Activated naive CD4-positive, alpha-beta T cell treated with anti-CD3 and anti-CD28 coated beads for 36 hours (primary cell): ENCODE data around the gene TSPAN9. TPM values are rescaled to one million over a fixed set of nuclear protein-coding genes. Genes with fewer than 3 reads are reported as not detected.

Experiments
- CTCF ChIA-PET: fragments of 350-600 bp; sonication (Branson Sonifier 250); formaldehyde crosslinking; loops from one replicate; lab custom pipeline; 2021; ENCODE audit warnings: antibody characterized with exemption; lab: Charles Lee
- DNase-seq: peaks from one replicate; pipeline ENCODE4 v3.0.0-alpha.2; 2020
- H3K27ac Mint-ChIP-seq: one replicate; pipeline ENCODE4 v1.8.0; 2021; ENCODE audit warnings: mild to moderate bottlenecking, mixed read lengths
- H3K27me3 Mint-ChIP-seq: one replicate; pipeline ENCODE4 v1.8.0; 2021; ENCODE audit warnings: low read depth, mixed read lengths
- H3K36me3 Mint-ChIP-seq: one replicate; pipeline ENCODE4 v1.8.0; 2021; ENCODE audit warnings: low read depth, mixed read lengths
- H3K4me1 Mint-ChIP-seq: one replicate; pipeline ENCODE4 v1.8.0; 2021; ENCODE audit warnings: low read depth, mixed read lengths
- H3K4me3 Mint-ChIP-seq: one replicate; pipeline ENCODE4 v1.8.0; 2021; ENCODE audit warnings: mild to moderate bottlenecking, moderate library complexity, mixed read lengths
- H3K9me3 Mint-ChIP-seq: one replicate; pipeline ENCODE4 v1.8.0; 2021; ENCODE audit warnings: mixed read lengths
- intact Hi-C: fragments of 100-400 bp; cut with micrococcal nuclease; formaldehyde crosslinking; loops from one replicate; pipeline ENCODE4 v1.15.1; 2023
- total RNA-seq, 2 experiments: library from RNA; stranded (reverse); gene quantifications; one replicate each; pipeline ENCODE4 v1.2.3, GENCODE V29; 2021

Gene TSPAN9
- total RNA-seq = under 1 TPM; 0.72 to 0.91 TPM

- intact Hi-C loops = no loop called here
- CTCF ChIA-PET = interaction anchor here (1.3 kb wide), 1 partner anchor 198 kb away, joined by 5 read pairs; no protein-coding TSS in a partner anchor
- Mint-ChIP-seq H3K27me3 (peaks cover 11% of the 10 kb centered on the region), H3K9me3 (no peaks in the 10 kb centered on the region), H3K27ac (no peak within 1 kb of the TSS), H3K36me3 (no peaks in the 10 kb centered on the region), H3K4me1 (peaks cover 5% of the 10 kb centered on the region), H3K4me3 (peak within 1 kb of the TSS; percentile 77)
- peak; percentile 56 for DNase-seq
Measured at GRCh38 chr12:3076730-3077571, at the start of gene TSPAN9. TSPAN9 (plus strand) TSS chr12:3077379; CDS start chr12:3201194, 123,815 bp downstream.

- Mint-ChIP-seq H3K27ac (no peak overlapping the region), H3K36me3 (no peaks in the 10 kb centered on the region), H3K4me3 (no peak overlapping the region), H3K4me1 (no peaks in the 10 kb centered on the region), H3K9me3 (no peaks in the 10 kb centered on the region), H3K27me3 (no peaks in the 10 kb centered on the region)
- CTCF ChIA-PET = no interaction called here
- DNase-seq = no peak
- intact Hi-C loops = no loop called here
Measured at GRCh38 chr12:3028108-3028507, 49.1 kb upstream of the TSPAN9 start.

- intact Hi-C loops = no loop called here
- CTCF ChIA-PET = interaction anchor here (0.6 kb wide), 1 partner anchor 818 kb away, joined by 3 read pairs; no protein-coding TSS in a partner anchor
- H3K27me3 Mint-ChIP-seq = no peaks in the 10 kb centered on the region
- H3K36me3 Mint-ChIP-seq = no peaks in the 10 kb centered on the region
- H3K4me3 Mint-ChIP-seq = no peak overlapping the region
- no peak for DNase-seq
- H3K9me3 Mint-ChIP-seq = no peaks in the 10 kb centered on the region
- no peaks in the 10 kb centered on the region for H3K4me1 Mint-ChIP-seq
- no peak overlapping the region for H3K27ac Mint-ChIP-seq
Measured at GRCh38 chr12:3030821-3031429, 46.3 kb upstream of the TSPAN9 start.

GRCh38 chr12:3032161-3032560, 45.0 kb upstream of the TSPAN9 start:
- Mint-ChIP-seq H3K9me3 (no peaks in the 10 kb centered on the region), H3K27me3 (no peaks in the 10 kb centered on the region), H3K4me1 (no peaks in the 10 kb centered on the region), H3K4me3 (no peak overlapping the region), H3K27ac (no peak overlapping the region), H3K36me3 (no peaks in the 10 kb centered on the region)
- no peak for DNase-seq
- intact Hi-C loops = no loop called here
- CTCF ChIA-PET = no interaction called here

- Mint-ChIP-seq H3K27me3 (no peaks in the 10 kb centered on the region), H3K27ac (no peak overlapping the region), H3K4me1 (no peaks in the 10 kb centered on the region), H3K36me3 (no peaks in the 10 kb centered on the region), H3K9me3 (no peaks in the 10 kb centered on the region), H3K4me3 (no peak overlapping the region)
- intact Hi-C loops = no loop called here
- CTCF ChIA-PET = interaction anchor here (1.4 to 1.6 kb wide), 2 partner anchors 179 to 184 kb away, joined by 3 to 4 read pairs; no protein-coding TSS in a partner anchor
- DNase-seq = no peak
Measured at GRCh38 chr12:3032770-3033538, 44.2 kb upstream of the TSPAN9 start.

- Mint-ChIP-seq H3K9me3 (no peaks in the 10 kb centered on the region), H3K27me3 (no peaks in the 10 kb centered on the region), H3K27ac (no peak overlapping the region), H3K4me3 (no peak overlapping the region), H3K36me3 (no peaks in the 10 kb centered on the region), H3K4me1 (no peaks in the 10 kb centered on the region)
- intact Hi-C loops = no loop called here
- CTCF ChIA-PET = interaction anchor here (0.6 to 1.8 kb wide), 4 partner anchors 163 to 184 kb away, joined by 3 to 5 read pairs (median 4); no protein-coding TSS in a partner anchor
- DNase-seq = no peak
Measured at GRCh38 chr12:3033539-3033867, 43.7 kb upstream of the TSPAN9 start.

GRCh38 chr12:3034067-3034750, 43.0 kb upstream of the TSPAN9 start:
- Mint-ChIP-seq H3K27ac (no peak overlapping the region), H3K9me3 (no peaks in the 10 kb centered on the region), H3K4me3 (no peak overlapping the region), H3K27me3 (no peaks in the 10 kb centered on the region), H3K4me1 (no peaks in the 10 kb centered on the region), H3K36me3 (no peaks in the 10 kb centered on the region)
- intact Hi-C loops = no loop called here
- CTCF ChIA-PET = interaction anchor here (0.6 to 1.8 kb wide), 5 partner anchors 86 to 185 kb away, joined by 3 to 5 read pairs (median 4); no protein-coding TSS in a partner anchor
- peak; percentile 58 for DNase-seq

GRCh38 chr12:3035171-3035570, 42.0 kb upstream of the TSPAN9 start:
- Mint-ChIP-seq H3K4me3 (no peak overlapping the region), H3K4me1 (no peaks in the 10 kb centered on the region), H3K27me3 (no peaks in the 10 kb centered on the region), H3K36me3 (no peaks in the 10 kb centered on the region), H3K9me3 (no peaks in the 10 kb centered on the region), H3K27ac (no peak overlapping the region)
- intact Hi-C loops = no loop called here
- DNase-seq = no peak
- CTCF ChIA-PET = interaction anchor here (1.8 kb wide), 1 partner anchor 167 kb away, joined by 5 read pairs; no protein-coding TSS in a partner anchor

- Mint-ChIP-seq H3K36me3 (no peaks in the 10 kb centered on the region), H3K27me3 (no peaks in the 10 kb centered on the region), H3K4me1 (no peaks in the 10 kb centered on the region), H3K4me3 (no peak overlapping the region), H3K9me3 (no peaks in the 10 kb centered on the region), H3K27ac (no peak overlapping the region)
- DNase-seq = no peak
- CTCF ChIA-PET = no interaction called here
- intact Hi-C loops = no loop called here
Measured at GRCh38 chr12:3035815-3036702, 41.1 kb upstream of the TSPAN9 start.

- CTCF ChIA-PET = no interaction called here
- intact Hi-C loops = no loop called here
- no peak overlapping the region for H3K4me3 Mint-ChIP-seq
- H3K36me3 Mint-ChIP-seq = no peaks in the 10 kb centered on the region
- DNase-seq = no peak
- H3K27ac Mint-ChIP-seq = no peak overlapping the region
- H3K27me3 Mint-ChIP-seq = peaks cover 5% of the 10 kb centered on the region
- H3K4me1 Mint-ChIP-seq = no peaks in the 10 kb centered on the region
- no peaks in the 10 kb centered on the region for H3K9me3 Mint-ChIP-seq
Measured at GRCh38 chr12:3036901-3037600, 40.1 kb upstream of the TSPAN9 start.

- Mint-ChIP-seq H3K36me3 (no peaks in the 10 kb centered on the region), H3K4me1 (no peaks in the 10 kb centered on the region), H3K9me3 (no peaks in the 10 kb centered on the region), H3K27me3 (peaks cover 9% of the 10 kb centered on the region), H3K4me3 (no peak overlapping the region), H3K27ac (no peak overlapping the region)
- no peak for DNase-seq
- intact Hi-C loops = no loop called here
- CTCF ChIA-PET = no interaction called here
Measured at GRCh38 chr12:3038166-3038565, 39.0 kb upstream of the TSPAN9 start.
